ENCODE results near the gene TGM2. TPM values are rescaled to one million over a fixed set of nuclear protein-coding genes. Genes with fewer than 3 reads are reported as not detected.
A peak's percentile ranks its signal among the peaks of the same experiment; 100 is the strongest.

Gene TGM2
- total and polyA plus RNA-seq, 9 of the 15 experiments (the other 6 are each of a cell fraction or from before 2014, with no cell fraction given), result 5.5 to 78.5 (median 37.6) TPM

- TF ChIP-seq REST (IDR thresholded peaks at IDR 0.05; ENCODE audit: borderline replicate concordance), result no peak
- TF ChIP-seq REST (CRISPR knock-in tag; IDR thresholded peaks at IDR 0.05; ENCODE audit: low read depth), result no peak
- peak; percentile 44; the same call in 1 of the 2 replicates for TF ChIP-seq DMBX1 (CRISPR knock-in tag; IDR thresholded peaks at IDR 0.05; ENCODE audit: borderline replicate concordance)
- TF ChIP-seq NONO (IDR thresholded peaks at IDR 0.05; ENCODE audit: low read depth in 2 of 2, low read length in 1 of 2), result no peak
- no peak for TF ChIP-seq PBX2 (CRISPR knock-in tag; IDR thresholded peaks at IDR 0.05; ENCODE audit: low read depth)
- TF ChIP-seq PBX2 (tag; conservative IDR thresholded peaks at IDR 0.05; ENCODE audit: low read depth), result peak; percentile 97
- no peak for TF ChIP-seq KLF6 (CRISPR knock-in tag; IDR thresholded peaks at IDR 0.05; ENCODE audit: borderline replicate concordance)
- TF ChIP-seq CEBPG (CRISPR knock-in tag; IDR thresholded peaks at IDR 0.05), result peak; percentile 72
- peak; percentile 80 to 88 for TF ChIP-seq CEBPG (tag; conservative IDR thresholded peaks at IDR 0.05 in 1 of 2, IDR thresholded peaks at IDR 0.05 in 1 of 2)
- TF ChIP-seq FOSL1 (tag; conservative IDR thresholded peaks at IDR 0.05), result peak; percentile 84
- TF ChIP-seq KAT2B (IDR thresholded peaks at IDR 0.05; ENCODE audit: low read depth, low read length), result no peak
- peak; percentile 14; the same call in 1 of the 2 replicates for TF ChIP-seq MAFF (IDR thresholded peaks at IDR 0.05; ENCODE audit: low read length)
- no peak for TF ChIP-seq NFE2L1 (tag; IDR thresholded peaks at IDR 0.05; ENCODE audit: borderline replicate concordance, low read depth)
- no peak for TF ChIP-seq HNRNPL (IDR thresholded peaks at IDR 0.05; ENCODE audit: low read depth, low read length)
- TF ChIP-seq FOXJ3 (CRISPR knock-in tag; IDR thresholded peaks at IDR 0.05), result no peak
These were observed 55.2 kb downstream of the TGM2 start (continued) for GRCh38 chr20:38109591-38110524.
